Stomach (tissue), 4 donors: ENCODE data around the gene KRTAP5-4.

Source experiments
- CTCF ChIP-seq, 7 experiments: fragments of 450-650 bp in 4 of 7; fragments of 200-600 bp in 3 of 7; sonication (generic) in 3 of 7; IDR thresholded peaks; one replicate each; pipeline ENCODE4 v1.5.1; 2016 to 2019; ENCODE audit warnings: antibody characterized with exemption in 7 of 7, control low read depth in 2 of 7, mild to moderate bottlenecking in 1 of 7
- EP300 ChIP-seq: sonication (generic); formaldehyde crosslinking; IDR thresholded peaks from one replicate; pipeline ENCODE4 v1.6.1; 2017; ENCODE audit warnings: antibody characterized with exemption

- TF ChIP-seq CTCF (IDR thresholded peaks at IDR 0.05): no peak
- TF ChIP-seq EP300: no peak
Observed at GRCh38 chr11:1642288-1643145, 20.6 kb upstream of the KRTAP5-4 start.
